ENCODE results near the gene PUM1. TPM values are rescaled to one million over a fixed set of nuclear protein-coding genes. Genes with fewer than 3 reads are reported as not detected.
"Not testable (repeated sequence)": the region's sequence is repeated elsewhere in the genome, so short reads cannot be mapped to it uniquely, and the experiment has no call there.

Gene PUM1
- total RNA-seq, 2 donors from 2014 or later = 207 to 210 TPM

DNA sequence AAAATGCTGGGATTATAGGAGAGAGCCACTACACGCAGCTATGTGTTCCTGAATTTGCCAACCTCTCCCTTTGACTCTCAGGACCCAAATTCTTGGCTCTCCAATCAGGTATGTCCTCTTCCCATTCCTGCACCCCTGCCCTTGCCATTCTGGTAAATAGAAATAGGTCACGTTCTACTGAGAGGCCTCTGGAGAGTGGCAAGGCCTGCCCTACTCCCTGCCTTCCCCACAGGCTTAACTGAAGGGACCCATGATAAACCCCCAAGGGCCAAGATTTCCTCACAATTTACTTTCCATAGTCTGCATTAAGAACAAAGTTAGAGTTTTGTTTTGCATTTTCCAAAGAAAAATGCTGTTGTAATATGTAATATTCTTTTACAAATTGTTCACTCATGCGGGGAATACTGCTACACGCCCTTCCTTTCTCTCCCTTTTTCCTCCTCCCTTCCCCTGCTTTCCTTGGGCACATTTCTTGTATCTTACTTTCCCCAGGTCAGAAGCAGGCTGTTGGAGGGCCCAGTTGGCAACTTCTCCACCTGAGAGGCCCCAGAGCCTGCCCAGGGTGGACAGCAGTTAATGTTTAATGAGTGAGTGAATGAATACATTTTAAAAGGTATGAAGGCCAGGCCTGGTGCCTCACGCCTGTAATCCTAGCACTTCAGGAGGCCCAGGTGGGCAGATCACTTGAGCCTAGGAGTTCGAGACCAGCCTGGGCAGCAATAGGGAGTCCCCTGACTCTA, 33.9 kb upstream of the PUM1 start:
- no peak overlapping the region for H3K27ac Mint-ChIP-seq
- no peaks in the 10 kb centered on the region for H3K36me3 Mint-ChIP-seq (ENCODE audit: low read depth)
- no peak overlapping the region for H3K4me3 Mint-ChIP-seq
- no peak overlapping the region for H3K27ac ChIP-seq (ENCODE audit: low read depth, low read length)
- H3K9me3 Mint-ChIP-seq = no peaks in the 10 kb centered on the region
- H3K27me3 Mint-ChIP-seq (ENCODE audit: insufficient read depth) = no peaks in the 10 kb centered on the region
- DNase-seq = no peak
- no peaks in the 10 kb centered on the region for H3K9me3 ChIP-seq (ENCODE audit: control insufficient read depth, low read length)
- TF ChIP-seq CTCF (conservative IDR thresholded peaks at IDR 0.05) = no peak
- no peaks in the 10 kb centered on the region for H3K36me3 ChIP-seq (ENCODE audit: control insufficient read depth, insufficient read depth, low read length)
- H3K4me3 ChIP-seq (ENCODE audit: low read length) = no peak overlapping the region
- WGBS, 2 experiments (ENCODE audit: insufficient coverage in 1 of 2, insufficient read length in 1 of 2) = 89 to 95% methylated on average over 4 to 6 of the region's 6 CpGs
- H3K27me3 ChIP-seq (ENCODE audit: control insufficient read depth, insufficient read depth, low read length, poor library complexity, severe bottlenecking) = no peaks in the 10 kb centered on the region
- no peaks in the 10 kb centered on the region for H3K4me1 ChIP-seq (ENCODE audit: control insufficient read depth, insufficient read depth, low read length)
- no peak overlapping the region for H3K9ac ChIP-seq (ENCODE audit: extremely low read depth, low read length, poor library complexity, severe bottlenecking)
- H3K4me1 Mint-ChIP-seq = peaks cover 5% of the 10 kb centered on the region

GRCh38 chr1:31095985-31096384, 30.5 kb upstream of the PUM1 start:
- H3K27me3 ChIP-seq (ENCODE audit: control insufficient read depth, insufficient read depth, low read length, poor library complexity, severe bottlenecking) = no peaks in the 10 kb centered on the region
- no peak overlapping the region for H3K27ac ChIP-seq (ENCODE audit: low read depth, low read length)
- no peak overlapping the region for H3K27ac Mint-ChIP-seq
- no peak overlapping the region for H3K9ac ChIP-seq (ENCODE audit: extremely low read depth, low read length, poor library complexity, severe bottlenecking)
- peaks cover 4% of the 10 kb centered on the region for H3K4me1 Mint-ChIP-seq
- H3K4me3 Mint-ChIP-seq = no peak overlapping the region
- 91 to 96% methylated on average over 2 to 6 of the region's 6 CpGs for WGBS, 2 experiments (ENCODE audit: insufficient coverage in 1 of 2, insufficient read length in 1 of 2)
- H3K9me3 ChIP-seq (ENCODE audit: control insufficient read depth, low read length) = no peaks in the 10 kb centered on the region
- H3K9me3 Mint-ChIP-seq = no peaks in the 10 kb centered on the region
- TF ChIP-seq CTCF (conservative IDR thresholded peaks at IDR 0.05) = no peak
- no peaks in the 10 kb centered on the region for H3K36me3 ChIP-seq (ENCODE audit: control insufficient read depth, insufficient read depth, low read length)
- H3K27me3 Mint-ChIP-seq (ENCODE audit: insufficient read depth) = no peaks in the 10 kb centered on the region
- no peaks in the 10 kb centered on the region for H3K4me1 ChIP-seq (ENCODE audit: control insufficient read depth, insufficient read depth, low read length)
- no peak for DNase-seq
- H3K4me3 ChIP-seq (ENCODE audit: low read length) = no peak overlapping the region
- no peaks in the 10 kb centered on the region for H3K36me3 Mint-ChIP-seq (ENCODE audit: low read depth)

- TF ChIP-seq CTCF (conservative IDR thresholded peaks at IDR 0.05) = no peak
- no peaks in the 10 kb centered on the region for H3K4me1 ChIP-seq (ENCODE audit: control insufficient read depth, insufficient read depth, low read length)
- H3K36me3 ChIP-seq (ENCODE audit: control insufficient read depth, insufficient read depth, low read length) = no peaks in the 10 kb centered on the region
- Mint-ChIP-seq H3K27ac (no peak overlapping the region), H3K4me1 (peaks cover 3% of the 10 kb centered on the region), H3K36me3 (ENCODE audit: low read depth) (no peaks in the 10 kb centered on the region), H3K4me3 (no peak overlapping the region), H3K27me3 (ENCODE audit: insufficient read depth) (no peaks in the 10 kb centered on the region), H3K9me3 (no peaks in the 10 kb centered on the region)
- H3K9ac ChIP-seq (ENCODE audit: extremely low read depth, low read length, poor library complexity, severe bottlenecking) = no peak overlapping the region
- no peaks in the 10 kb centered on the region for H3K27me3 ChIP-seq (ENCODE audit: control insufficient read depth, insufficient read depth, low read length, poor library complexity, severe bottlenecking)
- no peaks in the 10 kb centered on the region for H3K9me3 ChIP-seq (ENCODE audit: control insufficient read depth, low read length)
- H3K27ac ChIP-seq (ENCODE audit: low read depth, low read length) = no peak overlapping the region
- H3K4me3 ChIP-seq (ENCODE audit: low read length) = no peak overlapping the region
- 95 to 97% methylated on average over 8 to 11 of the region's 12 CpGs for WGBS, 2 experiments (ENCODE audit: insufficient coverage in 1 of 2, insufficient read length in 1 of 2)
- no peak for DNase-seq
These were observed 29.9 kb upstream of the PUM1 start for GRCh38 chr1:31095298-31095981.

GRCh38 chr1:31088081-31088480, 22.6 kb upstream of the PUM1 start:
- 92 to 100% methylated on average over 2 to 3 of the region's 3 CpGs for WGBS, 2 experiments (ENCODE audit: insufficient coverage in 1 of 2, insufficient read length in 1 of 2)
- H3K4me3 Mint-ChIP-seq; H3K27me3 ChIP-seq (ENCODE audit: control insufficient read depth, insufficient read depth, low read length, poor library complexity, severe bottlenecking); H3K9ac ChIP-seq (ENCODE audit: extremely low read depth, low read length, poor library complexity, severe bottlenecking); H3K27me3 Mint-ChIP-seq (ENCODE audit: insufficient read depth); H3K4me1 ChIP-seq (ENCODE audit: control insufficient read depth, insufficient read depth, low read length); H3K4me3 ChIP-seq (ENCODE audit: low read length); H3K9me3 ChIP-seq (ENCODE audit: control insufficient read depth, low read length); H3K9me3 Mint-ChIP-seq; DNase-seq; H3K36me3 Mint-ChIP-seq (ENCODE audit: low read depth); H3K27ac Mint-ChIP-seq; H3K36me3 ChIP-seq (ENCODE audit: control insufficient read depth, insufficient read depth, low read length); H3K27ac ChIP-seq (ENCODE audit: low read depth, low read length); H3K4me1 Mint-ChIP-seq: not testable (repeated sequence)
